GM19467 (cell line): ENCODE data around the gene ZC3HAV1.
"Not testable (repeated sequence)": the region's sequence is repeated elsewhere in the genome, so short reads cannot be mapped to it uniquely, and the experiment has no call there.

ENCODE experiments used
- ATAC-seq: cut with Tn5 transposase; IDR thresholded peaks from one replicate; pipeline ENCODE4 v1.9.1; 2021; ENCODE audit warnings: mild to moderate bottlenecking, moderate library complexity; ENCODE audit not compliant: unreplicated experiment

The ZC3HAV1 gene

DNA sequence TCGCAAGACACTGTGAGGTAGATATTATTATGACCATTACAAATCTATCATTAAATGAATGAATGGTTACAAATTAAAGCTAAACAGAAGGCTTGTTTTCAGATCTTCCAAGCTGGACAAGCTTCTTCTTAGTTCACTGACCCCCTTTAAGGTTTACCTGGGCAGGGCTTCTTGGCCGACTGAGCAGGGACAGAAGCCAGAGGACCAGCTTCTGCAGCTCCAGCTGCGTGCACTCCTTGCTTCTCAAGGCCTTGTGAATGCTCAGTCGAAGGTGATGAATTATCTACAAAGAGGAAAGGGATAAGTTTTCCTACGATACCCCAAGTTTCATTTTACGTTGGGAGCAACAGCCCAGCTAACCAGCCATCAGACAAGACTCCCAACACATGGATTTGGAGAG is 83.0 kb downstream of the ZC3HAV1 start:
- ATAC-seq = no peak

DNA sequence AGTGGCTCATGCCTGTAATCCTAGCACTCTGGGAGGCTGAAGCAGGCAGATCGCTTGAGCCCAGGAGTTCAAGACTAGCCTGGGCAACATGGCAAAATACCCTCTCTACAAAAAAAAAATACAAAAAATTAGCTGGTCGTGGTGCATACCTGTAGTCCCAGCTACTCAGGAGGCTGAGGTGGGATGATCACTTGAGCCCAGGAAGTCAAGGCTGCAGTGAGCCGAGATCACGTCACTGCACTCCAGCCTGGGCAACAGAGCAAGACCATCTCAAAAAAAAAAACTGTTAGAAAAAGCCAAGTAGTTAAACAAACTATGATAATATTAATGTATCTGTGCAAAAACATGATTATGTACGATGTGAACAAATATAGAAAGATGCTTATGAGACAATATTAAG is 83.7 kb downstream of the ZC3HAV1 start:
- not testable (repeated sequence) for ATAC-seq

DNA sequence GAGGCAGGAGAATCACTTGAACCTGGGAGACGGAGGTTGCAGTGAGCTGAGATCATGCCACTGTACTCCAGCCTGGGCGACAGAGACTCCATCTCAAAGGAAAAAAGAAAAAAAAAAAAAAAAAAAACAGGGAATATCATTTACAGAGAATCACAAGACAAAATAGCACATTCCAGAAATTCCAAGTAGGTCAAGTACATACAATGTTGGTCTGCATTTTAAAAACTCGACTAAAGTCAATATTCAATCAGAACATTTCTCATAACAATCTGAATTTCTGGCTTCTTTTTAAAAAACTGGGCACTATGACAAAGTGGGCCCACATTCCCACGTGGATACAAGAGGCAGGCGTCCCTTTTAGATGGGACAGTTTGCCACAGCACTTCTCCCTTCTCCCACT is 86.4 kb downstream of the ZC3HAV1 start:
- no peak for ATAC-seq

DNA sequence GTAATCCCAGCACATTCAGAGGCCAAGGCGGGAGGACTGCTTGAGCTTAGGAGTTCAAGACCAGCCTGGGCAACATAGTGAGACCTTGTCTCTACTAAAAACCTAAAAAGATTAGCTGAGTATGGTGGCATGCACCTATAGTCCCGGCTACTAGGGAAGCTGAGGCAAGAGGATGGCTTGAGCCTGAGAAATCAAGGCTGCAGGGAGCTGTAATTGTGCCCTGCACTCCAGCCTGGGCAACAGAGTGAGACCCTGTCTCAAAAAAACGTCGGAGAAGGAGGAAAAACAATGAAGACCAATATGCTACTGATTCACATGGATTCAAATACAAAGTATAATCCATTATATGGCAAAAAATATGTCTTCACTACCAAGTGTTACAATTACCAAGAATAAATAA is 87.2 kb downstream of the ZC3HAV1 start:
- no peak for ATAC-seq

DNA sequence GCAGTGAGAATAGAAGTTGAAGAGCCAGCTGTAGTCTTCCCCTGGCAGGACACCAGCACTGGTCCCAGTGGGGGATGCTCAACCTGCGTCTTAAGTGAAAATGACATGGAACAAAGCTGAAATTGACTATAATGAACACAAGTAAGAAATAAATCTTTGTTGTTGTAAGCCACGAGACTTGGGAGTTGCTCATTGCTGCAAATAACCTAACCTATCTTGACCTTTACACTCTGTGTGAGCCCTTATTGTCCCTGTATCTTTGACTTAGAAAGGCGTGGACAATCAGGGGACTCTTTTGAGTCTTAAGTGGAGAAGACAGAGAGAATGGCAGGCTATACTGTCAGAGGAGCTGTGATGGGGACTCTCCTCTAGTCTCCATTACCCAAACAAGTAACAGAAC is 90.6 kb downstream of the ZC3HAV1 start:
- no peak for ATAC-seq

DNA sequence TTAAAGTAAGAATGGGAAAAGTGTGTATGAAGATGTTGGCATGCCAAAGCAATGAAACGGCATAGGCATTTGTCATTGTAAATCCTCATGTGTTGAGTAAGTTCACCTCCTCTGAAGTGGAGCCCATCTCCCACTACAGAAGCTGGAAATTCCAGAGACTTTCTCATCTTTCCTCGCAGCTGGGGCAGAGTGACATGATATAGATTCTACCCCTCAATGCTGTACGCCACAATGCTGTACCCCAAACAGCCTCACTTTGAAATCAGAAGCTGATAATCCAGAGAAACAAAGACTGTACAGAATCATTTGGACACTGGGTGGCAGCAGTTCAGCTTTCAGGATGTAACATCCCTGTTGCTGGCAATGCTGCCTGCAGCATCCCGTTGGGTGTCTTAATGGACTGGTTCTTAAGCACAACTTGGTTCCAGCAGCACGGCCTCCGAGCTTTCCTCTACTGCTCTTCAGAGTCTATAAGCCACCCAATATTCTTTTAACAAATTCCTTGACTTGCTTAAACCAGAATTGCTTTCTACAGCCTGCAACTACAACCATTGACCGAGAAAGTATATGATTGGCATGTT is 92.5 kb downstream of the ZC3HAV1 start:
- peak; percentile 90 for ATAC-seq

DNA sequence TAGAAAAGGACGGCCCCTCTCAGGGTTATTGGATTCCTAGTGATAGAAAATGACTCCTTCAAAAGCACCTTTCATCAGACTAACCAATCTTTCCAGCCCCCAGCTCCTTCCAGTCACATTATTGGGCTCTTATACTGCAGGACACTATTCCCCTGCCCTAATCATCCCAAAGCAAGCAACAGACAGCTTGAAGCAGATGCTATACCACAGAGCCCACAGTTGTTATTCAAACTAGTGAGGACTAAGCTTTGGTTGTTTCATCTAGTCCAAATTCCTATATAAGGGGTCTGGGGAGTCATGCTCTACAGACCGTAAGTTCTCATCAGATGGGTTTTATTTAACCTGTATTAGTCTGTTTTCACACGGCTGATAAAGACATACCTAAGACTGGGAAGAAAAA is 98.1 kb downstream of the ZC3HAV1 start:
- no peak for ATAC-seq

DNA sequence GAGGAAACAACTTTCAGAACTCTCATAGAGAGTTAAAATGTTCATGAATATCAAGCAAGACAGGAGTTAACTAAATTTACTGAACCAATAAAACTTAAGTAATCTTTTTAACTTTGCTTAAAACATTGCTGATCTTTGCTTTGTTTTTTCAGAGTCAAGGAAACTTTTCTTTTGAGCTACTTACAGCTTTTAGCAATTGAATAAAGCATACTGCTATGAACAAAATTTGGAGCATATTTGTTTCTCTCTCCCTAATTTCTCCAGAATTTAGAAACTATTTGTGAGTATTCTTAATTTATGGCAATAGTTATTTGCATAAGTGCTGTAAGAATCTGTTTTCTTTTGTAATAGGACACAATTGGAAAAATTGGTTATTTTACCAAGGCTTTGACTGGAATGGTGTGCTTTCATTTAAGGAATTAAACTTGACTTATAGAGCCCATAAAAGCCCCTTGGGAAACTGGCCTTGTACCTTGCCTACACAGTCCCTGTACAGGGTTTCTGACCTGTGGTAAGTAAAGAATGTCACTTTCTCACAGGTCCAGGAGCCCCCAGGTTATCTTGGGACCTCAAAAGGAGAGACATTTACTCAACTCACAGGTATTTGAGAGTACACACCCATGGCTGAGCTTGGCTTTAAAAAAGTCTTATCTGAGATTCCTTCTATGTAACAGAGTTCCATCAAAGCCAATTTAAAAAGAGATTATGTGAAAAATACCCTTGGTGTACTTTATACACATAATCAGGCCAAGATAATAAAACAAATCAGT is 105.0 kb downstream of the ZC3HAV1 start:
- no peak for ATAC-seq

DNA sequence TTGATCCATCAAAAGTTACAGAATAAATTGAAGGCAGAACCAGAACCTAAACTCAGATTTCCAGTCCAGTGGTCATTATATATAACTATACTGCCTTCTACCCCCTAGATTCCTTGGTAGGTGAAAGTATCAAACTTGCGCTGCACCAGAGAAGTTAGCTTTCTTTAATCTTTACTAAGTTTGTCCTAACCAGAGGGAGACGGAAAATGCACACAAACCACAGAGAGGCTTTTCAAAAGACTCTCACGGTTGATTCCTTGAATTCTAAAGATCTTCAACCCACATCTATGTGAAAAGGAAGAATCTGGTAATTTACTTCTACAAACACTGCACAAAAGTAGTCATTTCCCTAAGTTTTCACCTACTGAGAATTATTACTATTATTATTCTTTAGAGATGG is 110.1 kb downstream of the ZC3HAV1 start:
- no peak for ATAC-seq
